ENCODE results near the gene ANAPC2.

The ANAPC2 gene

GRCh38 chr9:137192448-137192780 is 4.1 kb upstream of the ANAPC2 start:
- no peak overlapping the region for H3K4me3 ChIP-seq
- DNase-seq (ENCODE audit: low spot score), result no peak
- H3K27ac ChIP-seq, result peak overlapping the region in 1 of 2 donors; percentile 1
- no peak for TF ChIP-seq CTCF (IDR thresholded peaks at IDR 0.05)

- no peak for TF ChIP-seq CTCF (IDR thresholded peaks at IDR 0.05)
- Histone ChIP-seq H3K27ac (peak overlapping the region in 1 of 2 donors; percentile 1), H3K4me3 (no peak overlapping the region)
- DNase-seq (ENCODE audit: low spot score), result no peak
Measured at GRCh38 chr9:137191691-137192447, 3.5 kb upstream of the ANAPC2 start.

GRCh38 chr9:137191245-137191644 is 2.9 kb upstream of the ANAPC2 start:
- no peak overlapping the region for H3K4me3 ChIP-seq
- no peak for TF ChIP-seq CTCF (IDR thresholded peaks at IDR 0.05)
- DNase-seq (ENCODE audit: low spot score), result no peak
- no peak overlapping the region for H3K27ac ChIP-seq

GRCh38 chr9:137190315-137190856 is 2.0 kb upstream of the ANAPC2 start:
- DNase-seq (ENCODE audit: low spot score), result no peak
- H3K27ac ChIP-seq, result peak overlapping the region in 1 of 2 donors; percentile 98
- H3K4me3 ChIP-seq, result no peak overlapping the region
- TF ChIP-seq CTCF (IDR thresholded peaks at IDR 0.05), result no peak

- no peak for DNase-seq (ENCODE audit: low spot score)
- H3K27ac ChIP-seq, result peak overlapping the region; percentile 83 to 98
- peak overlapping the region; percentile 93 for H3K4me3 ChIP-seq
- no peak for TF ChIP-seq CTCF (IDR thresholded peaks at IDR 0.05)
Measured at GRCh38 chr9:137189297-137190295, 1.2 kb upstream of the ANAPC2 start.

- Histone ChIP-seq H3K4me3 (peak overlapping the region; percentile 93), H3K27ac (peak overlapping the region; percentile 83 to 98)
- DNase-seq (ENCODE audit: low spot score), result no peak
- TF ChIP-seq CTCF (IDR thresholded peaks at IDR 0.05), result no peak
Measured at GRCh38 chr9:137188086-137188489, 272 bp downstream of the ANAPC2 start.
